Measurements from ENCODE around the gene P2RY13.

P2RY13 gene

GRCh38 chr3:151319628-151320027, 9.7 kb downstream of the P2RY13 start:
- DNase-seq = no peak

DNA sequence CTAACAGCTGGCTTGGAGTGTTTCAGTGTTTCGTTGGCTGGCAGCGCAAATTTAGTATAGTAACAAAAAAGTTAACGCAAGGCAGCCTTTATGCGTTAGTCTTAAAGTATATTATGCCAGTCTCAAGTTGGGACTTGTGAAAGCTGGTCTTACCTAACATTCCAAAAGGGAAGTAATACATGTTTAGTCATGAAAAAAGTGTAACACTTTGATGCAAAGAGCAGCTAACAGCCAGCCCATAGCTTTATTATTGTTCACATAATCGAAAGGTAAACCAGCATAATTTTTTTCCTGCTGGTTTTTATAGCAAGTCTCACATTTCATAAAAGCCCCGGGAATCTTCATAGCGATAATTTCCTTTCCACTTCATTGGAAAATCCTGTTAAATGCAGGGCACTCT, 10.4 kb downstream of the P2RY13 start:
- no peak for DNase-seq

GRCh38 chr3:151318313-151318712, 11.0 kb downstream of the P2RY13 start:
- DNase-seq = no peak

DNA sequence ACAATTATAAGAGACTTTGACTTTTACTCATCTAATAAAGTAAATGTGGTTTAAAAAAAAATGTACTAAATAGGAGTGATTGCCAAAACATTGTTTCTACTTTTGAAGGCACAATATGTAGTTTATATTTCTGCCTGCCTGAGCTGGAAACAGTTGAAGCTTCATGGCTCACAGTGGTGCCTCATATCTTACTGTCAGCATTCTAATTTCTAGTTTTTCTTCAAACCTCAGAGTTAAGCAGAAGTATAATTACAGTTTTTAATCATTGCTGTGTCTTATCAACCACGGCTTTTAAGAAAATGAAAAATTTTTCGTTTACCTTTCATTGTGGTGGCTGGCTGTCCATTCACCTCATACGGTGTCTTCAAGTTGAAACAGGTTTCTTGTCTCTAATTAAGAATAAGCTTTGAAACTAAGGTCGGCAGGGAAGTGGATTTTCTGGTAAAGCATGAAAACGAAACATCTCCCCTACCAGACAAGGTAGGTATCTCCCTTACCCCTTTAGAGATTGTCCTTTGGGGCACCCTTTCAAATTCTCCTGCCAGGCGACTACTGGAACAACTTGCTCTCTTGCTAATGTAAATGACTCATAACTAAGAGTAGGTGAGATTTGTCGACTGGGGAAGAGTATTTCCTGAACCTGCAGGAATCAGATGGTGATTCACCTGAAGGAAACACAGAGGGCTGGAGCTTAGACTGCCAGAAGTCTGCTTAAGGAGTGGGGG, 12.9 kb downstream of the P2RY13 start, which contains the start of gene GPR87:
TSS of gene GPR87 (minus strand) at position 554 of the 725 bp plus-strand sequence. CDS start 16,720 bp downstream, outside the sequence.
- no peak for DNase-seq

DNA sequence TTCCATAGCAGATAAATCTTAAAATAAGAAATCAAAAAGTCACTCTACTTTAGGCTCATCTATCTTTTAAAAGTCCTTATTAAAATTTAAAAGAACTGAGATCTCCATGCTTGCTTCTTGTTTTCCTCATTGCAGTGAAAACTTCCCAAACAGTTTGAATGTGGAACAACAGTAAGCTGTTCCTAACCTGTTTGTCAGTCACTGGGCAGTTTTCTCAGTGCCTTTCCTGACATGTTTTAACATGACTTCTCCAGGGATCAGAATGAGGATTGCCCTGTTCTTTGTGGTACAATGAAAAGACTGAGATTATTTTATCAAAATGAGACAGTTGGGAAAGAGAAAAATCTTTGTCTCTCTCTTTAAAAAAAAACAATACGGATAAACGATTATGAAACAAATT, 13.5 kb downstream of the P2RY13 start:
- no peak for DNase-seq

- DNase-seq = no peak
Measured at GRCh38 chr3:151315136-151315535, 14.2 kb downstream of the P2RY13 start.

DNA sequence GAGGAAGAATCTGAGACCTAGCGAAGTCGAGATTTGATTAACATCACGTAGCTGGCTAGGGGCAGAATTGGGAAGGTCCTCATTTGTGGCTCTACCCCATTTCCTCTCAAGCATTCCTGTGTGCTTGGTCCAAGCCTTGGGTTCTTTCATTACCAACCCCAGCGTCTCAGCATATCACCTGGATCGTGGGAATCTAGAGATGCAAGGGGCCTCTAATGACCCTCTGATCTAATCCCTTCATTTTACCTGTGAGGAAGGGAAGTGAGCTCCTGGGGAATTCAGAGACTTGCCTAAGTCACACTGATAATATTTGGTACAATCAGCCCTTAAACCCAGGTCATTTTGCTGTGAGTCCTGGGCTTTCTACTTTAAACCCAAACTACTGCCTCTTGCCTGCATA, 14.8 kb downstream of the P2RY13 start:
- DNase-seq = no peak

DNA sequence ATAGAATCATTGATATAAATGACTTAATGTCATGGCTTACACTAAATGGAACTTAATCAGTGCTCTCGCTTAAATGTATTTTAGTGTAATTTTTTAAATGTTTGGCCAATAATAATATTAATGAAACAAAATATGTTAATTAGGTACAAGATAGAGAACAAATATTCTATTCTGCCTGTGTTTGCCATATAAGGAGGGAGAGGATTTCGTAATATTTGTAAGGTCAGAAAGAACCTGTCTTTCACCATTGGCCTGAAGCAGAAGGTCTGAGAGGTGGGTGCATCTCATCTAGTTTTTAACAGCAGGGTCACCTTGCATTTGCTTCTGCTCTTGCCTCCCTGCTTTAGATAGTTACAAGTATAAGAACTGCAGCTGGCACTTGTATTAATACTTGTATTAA, 15.2 kb downstream of the P2RY13 start:
- DNase-seq = no peak

GRCh38 chr3:151312972-151313371, 16.4 kb downstream of the P2RY13 start:
- DNase-seq = no peak

- no peak for DNase-seq
Measured at GRCh38 chr3:151309566-151309965, 19.8 kb downstream of the P2RY13 start.

DNA sequence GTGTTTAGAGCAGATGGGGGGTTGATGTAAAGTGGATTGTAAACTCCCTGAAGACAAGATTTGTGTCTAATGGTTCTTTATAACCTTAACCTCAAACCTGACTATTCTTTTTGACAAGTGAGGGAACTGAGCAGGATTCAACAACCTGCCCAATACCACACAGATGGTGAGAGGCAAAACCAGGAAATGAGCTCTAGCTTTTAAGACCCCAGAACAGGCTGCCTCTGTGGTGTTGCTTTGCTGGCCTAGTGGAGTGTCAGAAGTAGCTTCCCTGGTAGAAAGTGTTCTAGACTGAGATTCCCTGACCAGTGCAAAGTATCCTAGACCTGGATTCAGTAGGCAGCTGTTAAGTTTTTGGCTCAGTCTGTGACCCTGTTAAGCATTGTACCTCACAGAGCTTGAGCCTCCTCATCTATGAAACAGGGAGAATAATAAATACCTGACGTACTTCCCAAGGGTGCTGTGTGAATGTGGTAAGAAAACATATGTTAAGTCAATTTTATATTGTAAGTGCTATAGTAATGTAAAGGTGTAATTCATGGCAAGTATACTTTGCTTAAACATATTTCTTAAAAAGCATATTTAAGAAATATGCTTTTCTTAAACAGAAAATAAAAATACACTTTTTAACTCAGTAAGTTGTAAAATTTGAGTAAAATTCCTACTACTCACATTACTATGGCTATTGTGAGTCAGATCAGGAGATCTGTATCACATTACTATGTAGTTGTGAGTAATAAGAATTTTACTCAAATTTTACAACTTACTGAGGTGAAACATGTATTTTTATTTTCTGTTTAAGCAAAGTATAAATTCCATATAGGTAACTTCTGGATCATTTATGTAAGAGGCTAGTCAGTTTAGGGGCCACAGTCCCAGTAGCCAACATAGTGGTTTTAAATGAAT, 21.5 kb downstream of the P2RY13 start:
- DNase-seq = no peak

DNA sequence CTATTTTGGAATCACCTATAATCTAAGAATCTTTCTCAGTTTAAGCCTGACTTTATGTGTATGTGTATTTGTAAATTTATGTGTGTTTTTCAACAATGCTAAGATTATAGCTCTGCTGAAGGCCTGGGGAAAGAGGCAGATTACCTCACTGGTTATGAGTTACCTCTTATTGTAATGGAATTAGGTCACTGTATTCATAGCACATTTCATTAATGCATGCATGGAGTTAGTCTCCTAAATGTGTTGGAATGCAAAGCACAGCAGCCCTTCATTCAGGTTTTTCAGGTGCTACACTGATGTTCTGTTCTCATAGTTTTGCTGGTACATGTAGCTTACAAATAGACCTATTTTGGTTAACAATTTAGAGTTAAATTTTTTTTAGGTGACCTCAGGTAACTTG, 22.2 kb downstream of the P2RY13 start:
- DNase-seq = no peak

GRCh38 chr3:151306168-151306810, 23.1 kb downstream of the P2RY13 start:
- DNase-seq = no peak

- DNase-seq = no peak
Measured at GRCh38 chr3:151305775-151306151, 23.6 kb downstream of the P2RY13 start.

- no peak for DNase-seq
Measured at GRCh38 chr3:151305060-151305774, 24.1 kb downstream of the P2RY13 start.

DNA sequence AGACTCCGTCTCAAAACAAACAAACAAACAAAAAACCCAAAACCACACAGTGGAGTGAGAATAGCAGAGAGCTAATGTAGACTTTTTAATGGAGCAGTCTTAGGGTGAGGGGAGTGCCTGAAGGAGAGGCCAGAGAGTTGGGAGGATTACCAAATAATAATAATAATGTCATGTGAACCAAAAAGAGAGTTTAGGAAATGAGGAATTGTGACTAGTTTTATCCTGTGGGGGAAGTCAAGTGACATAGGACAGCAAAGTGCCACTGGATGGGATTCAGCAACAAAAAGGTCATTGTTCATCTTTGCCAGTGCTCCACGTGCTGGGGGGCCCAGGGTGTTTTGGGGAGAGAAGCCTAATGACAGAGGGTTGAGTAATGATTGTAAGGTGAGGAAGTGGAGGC, 25.6 kb downstream of the P2RY13 start:
- DNase-seq = no peak

DNA sequence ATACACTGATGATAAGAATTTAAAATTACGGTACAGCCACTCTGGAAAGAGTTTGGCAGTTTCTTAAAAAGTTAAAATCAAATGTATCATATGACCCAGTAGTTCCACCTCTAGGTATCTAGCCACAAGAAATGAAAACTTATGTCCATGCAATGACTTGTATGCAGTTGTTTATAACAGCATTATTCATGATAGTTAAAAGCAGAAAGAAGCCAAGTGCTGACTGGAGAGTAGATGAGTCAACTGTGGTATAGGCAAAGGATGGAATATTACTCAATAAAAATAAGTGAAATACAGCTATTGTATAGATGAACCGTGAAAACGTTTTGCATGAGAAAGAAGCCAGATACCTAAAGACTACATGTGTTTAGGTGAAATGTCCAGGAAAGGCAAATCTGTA, 27.6 kb downstream of the P2RY13 start:
- no peak for DNase-seq

DNA sequence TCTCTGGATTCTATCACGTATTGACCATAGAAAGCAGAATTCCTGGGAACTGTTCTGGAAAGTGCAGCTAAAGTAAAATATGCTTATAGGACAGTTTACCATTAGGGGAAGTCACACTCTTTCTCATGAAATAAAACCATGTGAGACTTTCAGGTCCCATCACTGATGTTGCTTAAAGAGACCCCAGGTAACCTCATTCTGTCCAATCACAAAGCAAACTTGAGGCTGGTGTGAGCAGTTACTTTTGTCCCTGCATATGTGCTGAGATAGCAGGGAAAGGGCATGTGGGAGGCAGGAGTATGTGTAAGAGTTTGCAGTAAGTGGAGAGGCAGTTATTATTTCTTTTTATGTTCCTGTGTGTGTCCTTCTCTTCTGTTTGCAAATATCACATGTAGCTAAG, 28.8 kb downstream of the P2RY13 start:
- DNase-seq = no peak

DNA sequence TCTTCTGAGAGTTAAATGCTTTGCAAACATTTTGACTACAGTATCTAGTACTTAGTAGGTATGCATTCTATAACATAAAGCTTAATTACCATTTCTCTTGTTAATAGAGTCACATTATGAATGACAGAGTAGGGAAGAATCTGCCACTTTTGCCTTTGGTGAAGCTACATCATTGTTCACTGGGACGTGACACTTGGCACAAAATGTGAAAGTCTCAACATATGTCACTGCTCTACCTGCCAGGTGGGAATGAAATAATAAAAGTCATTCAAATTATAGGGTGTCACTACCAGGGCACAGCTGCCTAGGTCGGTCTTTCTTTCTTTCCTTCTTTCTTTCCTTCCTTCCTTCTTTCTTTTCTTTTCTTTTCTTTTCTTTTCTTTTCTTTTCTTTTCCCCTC, 30.3 kb downstream of the P2RY13 start:
- no peak for DNase-seq

DNA sequence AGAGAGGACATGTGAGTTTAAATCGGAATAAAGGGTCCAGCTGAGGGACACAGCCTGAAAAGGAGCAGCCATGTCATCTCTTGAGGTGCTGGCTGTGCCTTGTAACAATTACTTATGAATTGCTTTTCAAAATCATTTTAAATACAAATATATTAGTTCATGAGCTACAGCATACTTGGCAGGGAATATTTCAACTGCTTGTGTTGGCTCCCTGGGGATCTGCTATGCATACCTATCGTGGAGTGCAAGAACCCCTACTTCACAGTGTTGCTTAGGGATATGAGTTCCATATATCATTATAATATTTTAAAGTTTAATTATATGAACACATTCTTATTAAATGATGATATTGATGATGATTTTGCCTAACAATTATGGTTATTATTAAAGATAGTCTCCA, 31.9 kb downstream of the P2RY13 start:
- no peak for DNase-seq

GRCh38 chr3:151296226-151296625, 33.1 kb downstream of the P2RY13 start:
- no peak for DNase-seq

GRCh38 chr3:151293127-151293526, 36.2 kb downstream of the P2RY13 start:
- no peak for DNase-seq

DNA sequence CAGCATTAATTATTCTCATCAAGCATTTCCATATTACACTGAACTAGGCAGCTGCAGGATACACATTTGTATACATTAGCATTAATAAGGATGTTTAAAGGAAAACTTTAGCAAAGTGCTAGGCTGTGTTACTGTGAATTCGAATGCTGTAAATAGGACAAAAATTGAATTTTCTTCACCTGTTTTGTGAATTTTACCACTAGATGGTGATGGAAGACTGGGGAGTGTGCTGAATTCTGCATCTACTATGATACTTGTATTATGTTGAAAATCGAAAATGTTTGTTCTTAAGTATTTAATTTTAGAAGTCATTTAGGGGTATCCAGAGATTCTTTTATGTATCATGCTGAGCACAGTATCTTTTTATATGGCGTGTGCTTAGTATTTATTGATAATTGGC, 38.7 kb downstream of the P2RY13 start:
- DNase-seq = no peak
